B cell (primary cell): ENCODE data around the gene FANCI. TPM values are rescaled to one million over a fixed set of nuclear protein-coding genes. Genes with fewer than 3 reads are reported as not detected.
"Not testable (repeated sequence)": the region's sequence is repeated elsewhere in the genome, so short reads cannot be mapped to it uniquely, and the experiment has no call there.

Experiments used
- ATAC-seq: fragments of 200-7000 bp; cut with Tn5 transposase; one replicate; pipeline ENCODE4 v1.10.0; 2021; ENCODE audit warnings: low read depth, mild to moderate bottlenecking, moderate number of reproducible peaks, moderate library complexity
- CTCF ChIA-PET: fragments of 350-600 bp; sonication (Branson Sonifier 250); formaldehyde crosslinking; loops from one replicate; lab custom pipeline; 2021; ENCODE audit warnings: antibody characterized with exemption, inconsistent platforms; lab: Charles Lee
- POLR2A ChIA-PET: fragments of 350-600 bp; sonication (Branson Sonifier 250); formaldehyde crosslinking; loops from one replicate; lab custom pipeline; 2021; ENCODE audit warnings: antibody characterized with exemption; lab: Charles Lee
- DNase-seq: peaks from one replicate; pipeline ENCODE4 v3.0.0; 2013
- H2AFZ ChIP-seq: 2 replicates; pipeline ENCODE4 v1.6.1; 2012; ENCODE audit warnings: mild to moderate bottlenecking, low read depth, low read length; ENCODE audit not compliant: insufficient read depth, poor library complexity, severe bottlenecking
- H3K27ac ChIP-seq, 2 donors: 1 replicate in 1 of 2; 2 replicates in 1 of 2; pipeline ENCODE4 v1.5.1; 2012 to 2013; ENCODE audit warnings: low read length in 2 of 2, mild to moderate bottlenecking in 2 of 2, moderate library complexity in 1 of 2
- H3K27me3 ChIP-seq, 4 experiments: fragments of 200-600 bp in 1 of 4; sonication (generic) in 1 of 4; replicated peaks in 1 of 4; 1 replicate in 2 of 4; 2 replicates in 2 of 4; pipeline versions ENCODE4 v1.6.1 to v1.7.0; 2013 to 2016; ENCODE audit warnings: low read length in 3 of 4, mild to moderate bottlenecking in 2 of 4, mixed read lengths in 1 of 4, moderate library complexity in 1 of 4; ENCODE audit not compliant: insufficient read depth in 4 of 4, control insufficient read depth in 3 of 4; ENCODE audit errors: control extremely low read depth in 1 of 4
- H3K36me3 ChIP-seq, 2 experiments: replicated peaks in 1 of 2; 1 replicate in 1 of 2; 2 replicates in 1 of 2; pipeline versions ENCODE4 v1.6.1 to v1.7.1; 2013; ENCODE audit warnings: low read length in 1 of 2; ENCODE audit not compliant: insufficient read depth in 2 of 2, control insufficient read depth in 1 of 2; ENCODE audit errors: control extremely low read depth in 1 of 2, extremely low read depth in 1 of 2
- H3K4me1 ChIP-seq, 2 donors: fragments of 200-600 bp in 1 of 2; sonication (generic) in 1 of 2; 1 replicate in 1 of 2; 2 replicates in 1 of 2; pipeline versions ENCODE4 v1.5.1 to v1.6.1; 2013 to 2017; ENCODE audit warnings: low read length in 2 of 2; ENCODE audit not compliant: control insufficient read depth in 2 of 2, insufficient read depth in 2 of 2
- H3K4me2 ChIP-seq: replicated peaks from 2 replicates; pipeline ENCODE3; 2012; ENCODE audit warnings: mild to moderate bottlenecking, low read depth, low read length; ENCODE audit not compliant: poor library complexity, severe bottlenecking
- H3K4me3 ChIP-seq, 5 experiments: fragments of 200-600 bp in 1 of 5; sonication (generic) in 1 of 5; 1 replicate in 3 of 5; 2 replicates in 2 of 5; pipeline versions ENCODE4 v1.5.1 to v1.7.0; 2011 to 2016; ENCODE audit warnings: low read length in 4 of 5, mild to moderate bottlenecking in 4 of 5, low read depth in 2 of 5, control low read depth in 1 of 5, moderate library complexity in 1 of 5; ENCODE audit not compliant: insufficient read depth in 1 of 5; ENCODE audit errors: control extremely low read depth in 1 of 5, extremely low read depth in 1 of 5
- H3K79me2 ChIP-seq: fragments of 200-600 bp; sonication (generic); one replicate; pipeline ENCODE4 v1.6.0; 2016; ENCODE audit warnings: low read length; ENCODE audit not compliant: control insufficient read depth, insufficient read depth
- H3K9ac ChIP-seq: fragments of 200-600 bp; sonication (generic); 2 replicates; pipeline ENCODE4 v1.6.1; 2017; ENCODE audit warnings: mild to moderate bottlenecking, low read length, moderate library complexity
- H3K9me3 ChIP-seq, 3 donors: one replicate each; pipeline versions ENCODE4 v1.6.1 to v1.7.1; 2013; ENCODE audit warnings: low read length in 2 of 3; ENCODE audit not compliant: control insufficient read depth in 2 of 3, insufficient read depth in 1 of 3; ENCODE audit errors: control extremely low read depth in 1 of 3
- H4K20me1 ChIP-seq: 2 replicates; pipeline ENCODE4 v1.6.0; 2012; ENCODE audit warnings: mild to moderate bottlenecking, low read length; ENCODE audit not compliant: insufficient read depth, control insufficient read depth, poor library complexity, severe bottlenecking
- H3K27ac Mint-ChIP-seq: one replicate; pipeline ENCODE4 v1.8.0; 2021; ENCODE audit warnings: mixed read lengths
- H3K27me3 Mint-ChIP-seq: one replicate; pipeline ENCODE4 v1.8.0; 2021; ENCODE audit warnings: mixed read lengths
- H3K4me1 Mint-ChIP-seq: one replicate; pipeline ENCODE4 v1.8.0; 2021; ENCODE audit warnings: mixed read lengths
- H3K4me3 Mint-ChIP-seq: one replicate; pipeline ENCODE4 v1.8.0; 2021; ENCODE audit warnings: mixed read lengths
- H3K9me3 Mint-ChIP-seq: one replicate; pipeline ENCODE4 v1.8.0; 2022; ENCODE audit warnings: mixed read lengths; ENCODE audit not compliant: insufficient read depth
- CTCF ChIP-seq: fragments of 200-600 bp; IDR thresholded peaks from one replicate; pipeline ENCODE4 v1.8.0; 2022; ENCODE audit warnings: antibody characterized with exemption, mild to moderate bottlenecking
- EZH2 ChIP-seq: IDR thresholded peaks from 2 replicates; pipeline ENCODE4 v1.6.1; 2012; ENCODE audit warnings: borderline replicate concordance, low read depth, mild to moderate bottlenecking, moderate library complexity, low read length; ENCODE audit not compliant: insufficient read depth, poor library complexity, severe bottlenecking
- WGBS: methylation state at CpG from one replicate; pipeline ENCODE4 v1.1.5; 2013; ENCODE audit warnings: missing lambda C conversion rate; ENCODE audit not compliant: insufficient coverage; 5-methylcytosine and 5-hydroxymethylcytosine counted together
- intact Hi-C: fragments of 100-400 bp; cut with micrococcal nuclease; formaldehyde crosslinking; loops from one replicate; pipeline ENCODE4 v1.10.0; 2022
- polyA plus RNA-seq: library from polyadenylated mRNA; depleted of rRNA; stranded (reverse); fragments of >200 nt; gene quantifications from 2 replicates; pipeline ENCODE4 v1.2.3, GENCODE V29; 2012
- total RNA-seq, 2 donors: library from RNA; stranded (reverse); fragments of 120-200 nt in 1 of 2; gene quantifications; 1 replicate in 1 of 2; 2 replicates in 1 of 2; pipeline versions ENCODE4 v1.2.3 to v1.2.4, GENCODE V29; 2013 to 2022

The FANCI gene
- total and polyA plus RNA-seq, 2 donors (not counting 1 experiment from before 2014, with no cell fraction given), result 2.7 to 14.2 TPM

GRCh38 chr15:89247446-89247845 lies 3.7 kb downstream of the FANCI start:
- ATAC-seq (no peak), DNase-seq (no peak)
- Histone ChIP-seq H3K79me2 (no peaks in the 10 kb centered on the region), H3K36me3 (peaks cover 0 to 3% of the 10 kb centered on the region in 2 experiments), H3K27me3 (no peaks in the 10 kb centered on the region), H3K4me1 (peaks cover 10 to 17% of the 10 kb centered on the region in 2 donors), H3K4me2 (no peak overlapping the region), H2AFZ (no peak overlapping the region), H3K9ac (no peak overlapping the region), H3K4me3 (no peak overlapping the region), H3K9me3 (no peaks in the 10 kb centered on the region), H3K27ac (no peak overlapping the region), H4K20me1 (no peaks in the 10 kb centered on the region)
- Mint-ChIP-seq H3K27me3 (no peaks in the 10 kb centered on the region), H3K27ac (no peak overlapping the region), H3K4me3 (no peak overlapping the region), H3K4me1 (peaks cover 31% of the 10 kb centered on the region), H3K9me3 (no peaks in the 10 kb centered on the region)
- CTCF ChIA-PET, result no interaction called here
- TF ChIP-seq EZH2 (no peak), CTCF (no peak)
- WGBS, result no CpG with 5 or more reads among the region's 2 CpGs
- intact Hi-C loops, result loop anchor here (10.0 kb wide), 3 partner anchors 163 to 783 kb away; partner anchors contain the start of genes ABHD2, MRPL46, MRPS11 and TICRR
- POLR2A ChIA-PET, result no interaction called here

- H3K27ac Mint-ChIP-seq, result no peak overlapping the region
- H3K4me3 Mint-ChIP-seq, result no peak overlapping the region
- no peak for DNase-seq
- H3K4me3 ChIP-seq, result no peak overlapping the region
- WGBS, result 100% methylated on average over 1 of the region's 2 CpGs
- H3K36me3 ChIP-seq, result peaks cover 0 to 3% of the 10 kb centered on the region in 2 experiments
- no peak overlapping the region for H3K4me2 ChIP-seq
- ATAC-seq, result no peak
- no peak overlapping the region for H2AFZ ChIP-seq
- H3K27me3 Mint-ChIP-seq, result no peaks in the 10 kb centered on the region
- no peaks in the 10 kb centered on the region for H4K20me1 ChIP-seq
- H3K27me3 ChIP-seq, result no peaks in the 10 kb centered on the region
- H3K27ac ChIP-seq, result no peak overlapping the region
- POLR2A ChIA-PET, result no interaction called here
- peaks cover 7 to 11% of the 10 kb centered on the region in 2 donors for H3K4me1 ChIP-seq
- H3K9me3 ChIP-seq, result no peaks in the 10 kb centered on the region
- no peak overlapping the region for H3K9ac ChIP-seq
- H3K9me3 Mint-ChIP-seq, result no peaks in the 10 kb centered on the region
- intact Hi-C loops, result loop anchor here (10.0 kb wide), 3 partner anchors 164 to 784 kb away; partner anchors contain the start of genes ABHD2, MRPL46, MRPS11 and TICRR
- H3K79me2 ChIP-seq, result no peaks in the 10 kb centered on the region
- H3K4me1 Mint-ChIP-seq, result peaks cover 27% of the 10 kb centered on the region
- TF ChIP-seq EZH2 (no peak), CTCF (no peak)
- CTCF ChIA-PET, result interaction anchor here (1.0 kb wide), 1 partner anchor 25 kb away, joined by 3 read pairs; no protein-coding TSS in a partner anchor
Measured at GRCh38 chr15:89248584-89248983, 4.8 kb downstream of the FANCI start.

GRCh38 chr15:89250142-89250541 lies 6.4 kb downstream of the FANCI start:
- intact Hi-C loops, H3K79me2 ChIP-seq: not testable (repeated sequence)

More at GRCh38 chr15:89250142-89250541, 6.4 kb downstream of the FANCI start:
- H3K4me2 ChIP-seq, H2AFZ ChIP-seq, H4K20me1 ChIP-seq, H3K9me3 Mint-ChIP-seq, DNase-seq, H3K27ac Mint-ChIP-seq, H3K4me3 Mint-ChIP-seq, H3K27ac ChIP-seq, H3K27me3 ChIP-seq, CTCF ChIA-PET, H3K36me3 ChIP-seq, H3K4me1 ChIP-seq, H3K9ac ChIP-seq, H3K4me3 ChIP-seq, H3K9me3 ChIP-seq, POLR2A ChIA-PET, H3K27me3 Mint-ChIP-seq, ATAC-seq: not testable (repeated sequence)
- no CpG with 5 or more reads among the region's 5 CpGs for WGBS
- peaks cover 12% of the 10 kb centered on the region for H3K4me1 Mint-ChIP-seq
